Testis (tissue), 2 donors: ENCODE measurements around the gene IGSF9.

Experiments
- POLR2A ChIP-seq: fragments of 450-650 bp; IDR thresholded peaks from one replicate; pipeline ENCODE4 v1.6.1; 2017; ENCODE audit warnings: antibody characterized with exemption, mild to moderate bottlenecking, moderate library complexity
- TF ChIP-seq, protein P1 (sequence below), 3 experiments: fragments of 450-650 bp in 2 of 3; fragments of 200-600 bp in 1 of 3; sonication (generic) in 1 of 3; IDR thresholded peaks; one replicate each; pipeline ENCODE4 v1.5.1; 2016 to 2019; ENCODE audit warnings: antibody characterized with exemption in 3 of 3, mild to moderate bottlenecking in 2 of 3, moderate library complexity in 1 of 3

DNA sequence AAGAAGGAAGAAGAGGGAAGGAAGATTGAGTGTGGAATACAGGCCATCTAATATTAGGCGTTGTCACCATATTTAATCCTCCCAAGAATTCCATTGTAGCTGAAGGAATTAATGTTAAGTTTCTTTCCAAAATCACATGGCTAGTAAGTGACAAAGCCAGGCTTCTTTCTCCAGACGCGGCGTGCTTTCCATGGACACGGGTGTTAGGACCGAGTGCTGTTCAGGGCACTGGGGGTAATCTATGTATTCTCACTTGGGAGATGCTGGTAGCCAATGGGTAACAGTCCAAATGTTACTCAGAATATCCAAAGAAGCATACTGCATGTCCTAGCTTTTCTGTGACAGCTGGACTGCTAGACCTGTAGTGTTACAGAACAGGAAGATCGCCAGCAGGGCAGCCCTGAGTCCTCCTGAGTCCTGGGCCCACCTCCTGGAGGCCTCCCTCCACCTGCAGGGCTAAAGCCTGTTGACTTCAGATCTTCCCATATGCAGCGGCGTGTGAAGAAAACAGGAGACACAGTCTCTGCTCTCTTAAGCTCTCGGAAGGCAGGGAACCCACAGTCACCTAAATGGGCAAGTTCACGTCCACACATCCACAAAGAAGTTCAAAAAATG lies 5.3 kb downstream of the IGSF9 start:
- TF ChIP-seq, protein P1, sequence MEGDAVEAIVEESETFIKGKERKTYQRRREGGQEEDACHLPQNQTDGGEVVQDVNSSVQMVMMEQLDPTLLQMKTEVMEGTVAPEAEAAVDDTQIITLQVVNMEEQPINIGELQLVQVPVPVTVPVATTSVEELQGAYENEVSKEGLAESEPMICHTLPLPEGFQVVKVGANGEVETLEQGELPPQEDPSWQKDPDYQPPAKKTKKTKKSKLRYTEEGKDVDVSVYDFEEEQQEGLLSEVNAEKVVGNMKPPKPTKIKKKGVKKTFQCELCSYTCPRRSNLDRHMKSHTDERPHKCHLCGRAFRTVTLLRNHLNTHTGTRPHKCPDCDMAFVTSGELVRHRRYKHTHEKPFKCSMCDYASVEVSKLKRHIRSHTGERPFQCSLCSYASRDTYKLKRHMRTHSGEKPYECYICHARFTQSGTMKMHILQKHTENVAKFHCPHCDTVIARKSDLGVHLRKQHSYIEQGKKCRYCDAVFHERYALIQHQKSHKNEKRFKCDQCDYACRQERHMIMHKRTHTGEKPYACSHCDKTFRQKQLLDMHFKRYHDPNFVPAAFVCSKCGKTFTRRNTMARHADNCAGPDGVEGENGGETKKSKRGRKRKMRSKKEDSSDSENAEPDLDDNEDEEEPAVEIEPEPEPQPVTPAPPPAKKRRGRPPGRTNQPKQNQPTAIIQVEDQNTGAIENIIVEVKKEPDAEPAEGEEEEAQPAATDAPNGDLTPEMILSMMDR (IDR thresholded peaks at IDR 0.05) = no peak
- TF ChIP-seq POLR2A = no peak
